ENCODE data around the gene CCNE1. TPM values are rescaled to one million over a fixed set of nuclear protein-coding genes. Genes with fewer than 3 reads are reported as not detected.

CCNE1 gene
- total RNA-seq, 1 experiment from 2014 or later = 40.2 TPM

DNA sequence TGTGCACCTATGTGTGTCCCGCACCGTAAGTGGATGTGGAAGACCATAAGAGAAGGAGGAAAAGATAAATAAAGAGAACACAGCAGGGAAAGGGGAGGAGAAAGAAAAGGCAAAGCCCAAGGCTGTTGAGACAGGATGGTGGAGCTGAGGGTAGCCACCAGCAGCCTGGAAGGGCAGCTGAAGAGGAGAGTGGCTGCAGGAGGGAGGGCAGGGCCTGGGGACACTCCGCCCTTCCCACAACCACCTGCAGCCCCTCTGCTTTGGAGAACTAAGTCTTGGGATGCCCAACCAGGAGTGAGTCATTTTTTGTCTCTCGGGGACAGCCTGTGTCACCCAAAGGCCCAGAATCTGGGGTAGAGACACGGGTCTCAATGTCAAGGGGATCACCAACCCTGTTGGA, 26.4 kb upstream of the CCNE1 start:
- H2BK12ac ChIP-seq (ENCODE audit: insufficient read length, low read depth, low read length) = no peak overlapping the region
- H3K27ac Mint-ChIP-seq = no peak overlapping the region
- no peak for TF ChIP-seq CTCF (conservative IDR thresholded peaks at IDR 0.05)

More for the DNA sequence above, 26.4 kb upstream of the CCNE1 start:
- no peak overlapping the region for H3K56ac ChIP-seq (ENCODE audit: insufficient read length, low read depth, low read length)
- no peak overlapping the region for H3T11ph ChIP-seq (ENCODE audit: low read length)
- Mint-ChIP-seq H3K27me3 (ENCODE audit: low read depth) (no peaks in the 10 kb centered on the region), H3K36me3 (ENCODE audit: insufficient read depth in 1 of 3, low read depth in 3 of 3) (no peaks in the 10 kb centered on the region), H3K4me1 (peaks cover 0 to under 1% of the 10 kb centered on the region in 2 experiments; a peak in 2 of 4 replicates), H3K4me3 (no peak overlapping the region), H3K9me3 (peaks cover 0 to 2% of the 10 kb centered on the region in 2 experiments; a peak in 1 of 5 replicates)
- no peak overlapping the region for H4K5ac ChIP-seq (ENCODE audit: insufficient read length, low read depth, low read length)
- no peaks in the 10 kb centered on the region for H3K23me2 ChIP-seq (ENCODE audit: insufficient read length, low read depth, low read length, poor library complexity, severe bottlenecking)
- no peak overlapping the region for H2BK5ac ChIP-seq (ENCODE audit: insufficient read length, low read length)
- H3K79me1 ChIP-seq (ENCODE audit: insufficient read depth, low read depth, low read length, poor library complexity, severe bottlenecking) = no peaks in the 10 kb centered on the region
- H3K23ac ChIP-seq (ENCODE audit: insufficient read length, low read depth, low read length) = no peak overlapping the region
- H3K9ac ChIP-seq (ENCODE audit: extremely low read depth, insufficient read length, low read length) = no peak overlapping the region
- no peak overlapping the region for H4K91ac ChIP-seq (ENCODE audit: insufficient read length, low read depth, low read length)
- WGBS (ENCODE audit: extremely low coverage, insufficient read length, low lambda C conversion rate) = no CpG with 5 or more reads among the region's 5 CpGs
- no peak overlapping the region for H2BK120ac ChIP-seq (ENCODE audit: low read depth, low read length, poor library complexity, severe bottlenecking)
- H3K27me3 ChIP-seq (ENCODE audit: insufficient read depth, low read length) = no peaks in the 10 kb centered on the region
- no peak overlapping the region for H3K27ac ChIP-seq (ENCODE audit: insufficient read length, low read depth, low read length)
- H4K8ac ChIP-seq (replicated peaks; ENCODE audit: insufficient read length, low read depth, low read length) = no peak overlapping the region
- no peak overlapping the region for H2AFZ ChIP-seq (ENCODE audit: low read length)
- no peak overlapping the region for H3K18ac ChIP-seq (ENCODE audit: insufficient read length, low read depth, low read length)
- DNase-seq = no peak
- H3K9me3 ChIP-seq (ENCODE audit: control insufficient read depth, low read depth, low read length) = no peaks in the 10 kb centered on the region
- H3K79me2 ChIP-seq (ENCODE audit: insufficient read depth, low read length) = no peaks in the 10 kb centered on the region
- no peak overlapping the region for H2BK20ac ChIP-seq (ENCODE audit: low read depth, low read length, poor library complexity, severe bottlenecking)
- no peaks in the 10 kb centered on the region for H4K20me1 ChIP-seq (ENCODE audit: control insufficient read depth, insufficient read depth, insufficient read length)
- H3K4me2 ChIP-seq (ENCODE audit: insufficient read depth, insufficient read length, low read length) = no peak overlapping the region
- H3K4me1 ChIP-seq (ENCODE audit: insufficient read depth, low read length) = no peaks in the 10 kb centered on the region
- no peak overlapping the region for H2BK15ac ChIP-seq (ENCODE audit: low read depth, low read length)
- H2AK5ac ChIP-seq (ENCODE audit: insufficient read length, low read length) = no peak overlapping the region
- H3K4ac ChIP-seq (ENCODE audit: low read depth, low read length) = no peak overlapping the region
- no peak overlapping the region for H3K14ac ChIP-seq (ENCODE audit: insufficient read depth, low read length)

Data from H9 (cell line).